Thoracic aorta (tissue), 2 donors: ENCODE data around the gene EPHA5. TPM values are rescaled to one million over a fixed set of nuclear protein-coding genes. Genes with fewer than 3 reads are reported as not detected.

Experiments used
- ATAC-seq: fragments of 150-250 bp; one replicate; pipeline ENCODE4 v1.8.0; 2017; ENCODE audit warnings: low read depth; ENCODE audit not compliant: insufficient number of reproducible peaks, low FRiP score
- DNase-seq: peaks from one replicate; pipeline ENCODE4 v3.0.0-alpha.2; 2020; ENCODE audit warnings: low spot score
- H3K27ac ChIP-seq, 2 donors: fragments of 200-600 bp; sonication (generic); 1 replicate in 1 of 2; 2 replicates in 1 of 2; pipeline ENCODE4 v1.5.1; 2016; ENCODE audit warnings: mild to moderate bottlenecking in 2 of 2, moderate library complexity in 2 of 2
- H3K27me3 ChIP-seq: fragments of 200-600 bp; sonication (generic); replicated peaks from 2 replicates; pipeline ENCODE4 v1.6.0; 2016; ENCODE audit warnings: mild to moderate bottlenecking; ENCODE audit not compliant: insufficient read depth
- H3K36me3 ChIP-seq: fragments of 200-600 bp; sonication (generic); one replicate; pipeline ENCODE4 v1.5.1; 2016
- H3K4me1 ChIP-seq, 2 donors: fragments of 200-600 bp; sonication (generic); 1 replicate in 1 of 2; 2 replicates in 1 of 2; pipeline versions ENCODE4 v1.5.1 to v1.6.0; 2016; ENCODE audit warnings: low read depth in 2 of 2, mild to moderate bottlenecking in 1 of 2; ENCODE audit not compliant: control insufficient read depth in 1 of 2
- H3K4me3 ChIP-seq: fragments of 200-600 bp; sonication (generic); 2 replicates; pipeline ENCODE4 v1.5.1; 2016; ENCODE audit warnings: mild to moderate bottlenecking
- H3K9me3 ChIP-seq: fragments of 200-600 bp; sonication (generic); 2 replicates; pipeline ENCODE4 v1.5.1; 2016
- CTCF ChIP-seq: fragments of 200-600 bp; sonication (generic); IDR thresholded peaks from one replicate; pipeline ENCODE4 v1.5.1; 2019; ENCODE audit warnings: antibody characterized with exemption
- total RNA-seq, 2 donors: library from RNA; depleted of rRNA; stranded (reverse); fragments of >200 nt; gene quantifications; one replicate each; pipeline versions ENCODE4 v1.1.0 to v1.2.3, GENCODE V29; 2016

Gene EPHA5
- total RNA-seq, 2 donors from 2014 or later = 0.27 to 0.92 TPM

- no peak for TF ChIP-seq CTCF
- Histone ChIP-seq H3K27me3 (no peaks in the 10 kb centered on the region), H3K9me3 (no peaks in the 10 kb centered on the region), H3K36me3 (no peaks in the 10 kb centered on the region), H3K27ac (no peak overlapping the region), H3K4me1 (no peaks in the 10 kb centered on the region), H3K4me3 (no peak overlapping the region)
- no peak for ATAC-seq
- no peak for DNase-seq
Observed at GRCh38 chr4:65600656-65601055, 69.6 kb downstream of the EPHA5 start.

- no peak overlapping the region for H3K27ac ChIP-seq
- H3K27me3 ChIP-seq = no peaks in the 10 kb centered on the region
- no peak overlapping the region for H3K4me3 ChIP-seq
- no peaks in the 10 kb centered on the region for H3K4me1 ChIP-seq
- DNase-seq (no peak), ATAC-seq (no peak)
- H3K36me3 ChIP-seq = no peaks in the 10 kb centered on the region
- TF ChIP-seq CTCF = no peak
- no peaks in the 10 kb centered on the region for H3K9me3 ChIP-seq
Observed at GRCh38 chr4:65599340-65599739, 70.9 kb downstream of the EPHA5 start.

DNA sequence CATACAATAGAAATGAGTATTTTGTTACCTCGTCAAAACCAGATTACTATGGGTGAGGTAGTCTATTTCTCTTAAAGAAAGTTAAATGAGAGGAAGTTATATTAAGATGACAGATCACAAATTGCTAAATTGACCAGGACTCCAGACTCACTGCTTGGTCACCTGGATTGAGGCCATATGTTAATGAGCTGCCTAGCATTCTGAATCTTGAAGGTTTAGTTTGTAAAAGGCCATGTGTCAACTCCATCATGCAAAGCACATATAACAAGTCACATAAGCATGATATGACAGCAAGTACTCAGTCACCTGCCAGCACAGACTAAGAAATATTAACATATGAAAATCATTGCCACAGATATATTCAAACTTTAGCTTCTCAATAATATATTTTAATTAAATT lies 72.6 kb downstream of the EPHA5 start:
- no peak for ATAC-seq
- no peak overlapping the region for H3K4me3 ChIP-seq
- DNase-seq = no peak
- TF ChIP-seq CTCF = no peak
- no peaks in the 10 kb centered on the region for H3K27me3 ChIP-seq
- H3K9me3 ChIP-seq = no peaks in the 10 kb centered on the region
- H3K4me1 ChIP-seq = no peaks in the 10 kb centered on the region
- no peaks in the 10 kb centered on the region for H3K36me3 ChIP-seq
- no peak overlapping the region for H3K27ac ChIP-seq

DNA sequence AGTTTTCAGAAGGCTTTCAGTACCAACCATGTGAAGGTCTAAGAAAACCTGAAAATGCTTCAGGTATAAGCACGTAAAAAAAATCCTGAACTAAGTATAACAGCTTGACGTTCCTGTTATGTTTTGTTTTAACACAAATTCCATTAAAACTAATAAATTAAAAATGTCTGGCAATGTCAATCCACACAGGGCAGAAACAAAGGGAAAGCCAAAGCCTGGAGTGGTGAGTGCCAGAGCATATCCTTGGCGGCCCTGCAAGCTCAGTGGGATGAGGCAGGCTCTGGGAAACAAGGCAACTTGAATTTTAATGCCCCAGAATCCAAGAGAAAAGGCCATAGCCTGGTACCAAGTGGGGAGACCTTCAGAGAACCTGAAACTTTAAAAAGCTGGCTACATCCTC lies 78.2 kb downstream of the EPHA5 start:
- no peaks in the 10 kb centered on the region for H3K27me3 ChIP-seq
- H3K27ac ChIP-seq = no peak overlapping the region
- no peaks in the 10 kb centered on the region for H3K9me3 ChIP-seq
- H3K4me3 ChIP-seq = no peak overlapping the region
- no peaks in the 10 kb centered on the region for H3K4me1 ChIP-seq
- ATAC-seq (no peak), DNase-seq (no peak)
- no peak for TF ChIP-seq CTCF
- no peaks in the 10 kb centered on the region for H3K36me3 ChIP-seq

GRCh38 chr4:65589921-65590320 lies 80.4 kb downstream of the EPHA5 start:
- no peaks in the 10 kb centered on the region for H3K27me3 ChIP-seq
- H3K27ac ChIP-seq = no peak overlapping the region
- no peaks in the 10 kb centered on the region for H3K9me3 ChIP-seq
- no peak overlapping the region for H3K4me3 ChIP-seq
- no peak for TF ChIP-seq CTCF
- ATAC-seq (no peak), DNase-seq (no peak)
- H3K4me1 ChIP-seq = no peaks in the 10 kb centered on the region
- no peaks in the 10 kb centered on the region for H3K36me3 ChIP-seq
